A549 (cell line): ENCODE measurements around the gene PLCB4.

Source experiments
- CTCF ChIP-seq: fragments of >200 bp; sonication (Bioruptor Twin); formaldehyde crosslinking; IDR thresholded peaks from 3 replicates; pipeline ENCODE4 v1.5.1; 2016
- EP300 ChIP-seq, 2 experiments: fragments of >200 bp; sonication (Bioruptor Twin); formaldehyde crosslinking; IDR thresholded peaks; 2 replicates in 1 of 2; 3 replicates in 1 of 2; pipeline ENCODE4 v1.6.1; 2016 to 2017
- FOSL2 ChIP-seq, 2 experiments: fragments of 450-650 bp in 1 of 2; fragments of >200 bp in 1 of 2; sonication (Bioruptor Twin) in 1 of 2; formaldehyde crosslinking; IDR thresholded peaks; 2 replicates each; pipeline versions ENCODE4 v1.5.0 to v1.6.1; 2016 to 2020; ENCODE audit warnings: mild to moderate bottlenecking in 1 of 2, moderate library complexity in 1 of 2
- KDM1A ChIP-seq: fragments of 200-600 bp; sonication (generic); IDR thresholded peaks from 2 replicates; pipeline ENCODE4 v1.6.1; 2016; ENCODE audit warnings: low read depth, mild to moderate bottlenecking
- MAX ChIP-seq: IDR thresholded peaks from 2 replicates; pipeline ENCODE4 v1.6.1; 2012
- PHF8 ChIP-seq: fragments of 200-600 bp; sonication (generic); IDR thresholded peaks from 2 replicates; pipeline ENCODE4 v1.6.1; 2016; ENCODE audit warnings: low read depth, mild to moderate bottlenecking, antibody characterized with exemption, moderate library complexity, borderline replicate concordance
- POLR2A ChIP-seq: IDR thresholded peaks from 2 replicates; pipeline ENCODE4 v1.6.1; 2012; ENCODE audit warnings: mild to moderate bottlenecking, low read length
- REST ChIP-seq: fragments of 200-600 bp; sonication (generic); IDR thresholded peaks from 2 replicates; pipeline ENCODE4 v1.6.1; 2016; ENCODE audit warnings: antibody characterized with exemption, mild to moderate bottlenecking, moderate library complexity
- SMC3 ChIP-seq: fragments of >200 bp; sonication (Bioruptor Twin); formaldehyde crosslinking; IDR thresholded peaks from 3 replicates; pipeline ENCODE4 v1.6.1; 2018; ENCODE audit warnings: inconsistent platforms
- TFCP2L1 ChIP-seq: fragments of 250-450 bp; sonication (Bioruptor Pico); IDR thresholded peaks from 2 replicates; pipeline ENCODE4 v1.5.0; 2021; ENCODE audit warnings: mild to moderate bottlenecking

- TF ChIP-seq CTCF (no peak), FOSL2 (IDR thresholded peaks at IDR 0.05) (no peak), FOSL2 (CRISPR knock-in tag; IDR thresholded peaks at IDR 0.05) (no peak), PHF8 (no peak), POLR2A (no peak), TFCP2L1 (no peak), EP300 (IDR thresholded peaks at IDR 0.05) (no peak), REST (no peak), SMC3 (no peak), KDM1A (no peak), MAX (no peak)
Observed at GRCh38 chr20:9204979-9205378, 136.1 kb downstream of the PLCB4 start.
